ENCODE measurements around the gene GPC5. TPM values are rescaled to one million over a fixed set of nuclear protein-coding genes. Genes with fewer than 3 reads are reported as not detected.

GPC5 gene
- total RNA-seq, 1 experiment from 2014 or later: not detected

GRCh38 chr13:91962946-91963345 lies 564.5 kb downstream of the GPC5 start:
- DNase-seq (ENCODE audit: low read depth): no peak

DNA sequence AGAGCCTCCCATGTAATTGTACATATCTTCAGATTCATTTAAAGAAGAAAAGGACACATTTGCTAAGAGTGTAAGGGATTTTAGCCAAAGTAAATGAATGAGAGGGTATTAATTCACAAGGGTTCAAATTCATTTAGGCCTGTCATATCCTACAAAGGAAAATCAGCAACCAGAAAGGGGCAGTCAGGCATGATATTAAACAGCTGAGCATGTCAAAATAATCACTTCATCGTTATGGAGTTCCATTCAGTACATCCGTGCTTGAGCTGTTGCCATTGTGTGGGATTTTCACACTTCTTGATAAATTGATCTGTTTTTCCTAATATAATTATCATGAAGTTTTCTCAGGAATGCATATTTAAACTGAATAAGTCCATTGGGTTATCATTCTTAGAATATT lies 567.1 kb downstream of the GPC5 start:
- DNase-seq (ENCODE audit: low read depth): no peak

DNA sequence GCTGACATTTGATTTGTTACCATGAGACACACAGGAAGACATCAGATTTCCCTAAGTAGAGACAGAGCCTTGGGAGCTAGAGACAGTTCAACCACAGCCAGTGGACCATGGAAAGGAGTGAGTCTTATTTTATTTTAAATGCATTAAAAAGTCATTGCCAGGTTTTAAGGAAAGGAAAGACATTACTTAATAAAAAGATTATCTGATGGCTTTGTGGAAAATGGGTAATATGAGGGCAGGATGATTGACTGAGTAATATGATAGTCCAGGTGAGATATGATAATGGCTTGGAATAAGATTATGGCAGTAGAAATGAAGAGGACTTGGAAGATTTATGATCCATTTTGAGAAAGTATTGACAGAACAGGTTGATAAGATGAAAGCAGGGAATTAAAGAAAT lies 580.1 kb downstream of the GPC5 start:
- no peak for DNase-seq (ENCODE audit: low read depth)

- DNase-seq (ENCODE audit: low read depth): no peak
Observed at GRCh38 chr13:91986761-91987483, 588.5 kb downstream of the GPC5 start.

GRCh38 chr13:91988331-91988730 lies 589.9 kb downstream of the GPC5 start:
- DNase-seq (ENCODE audit: low read depth): no peak

DNA sequence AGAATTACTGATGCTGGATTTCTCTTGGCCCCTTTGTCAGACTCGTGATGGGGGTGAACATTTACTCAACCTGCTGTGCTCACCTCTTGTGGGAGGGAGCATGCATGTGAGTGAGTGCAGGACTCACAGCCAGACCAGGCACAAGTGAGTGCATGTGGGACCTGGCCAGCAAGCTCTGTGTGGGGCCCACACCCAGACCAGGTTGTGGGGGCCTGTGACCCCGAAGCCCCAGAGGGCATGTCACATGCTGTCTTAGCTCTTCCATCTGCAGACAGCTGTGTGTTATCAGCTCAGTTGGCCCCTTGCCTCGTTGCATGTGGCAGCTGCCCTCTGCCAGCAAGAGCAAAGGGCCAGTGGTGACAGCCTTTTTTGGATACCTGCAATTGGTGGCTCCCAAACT lies 614.4 kb downstream of the GPC5 start:
- DNase-seq (ENCODE audit: low read depth): no peak

DNA sequence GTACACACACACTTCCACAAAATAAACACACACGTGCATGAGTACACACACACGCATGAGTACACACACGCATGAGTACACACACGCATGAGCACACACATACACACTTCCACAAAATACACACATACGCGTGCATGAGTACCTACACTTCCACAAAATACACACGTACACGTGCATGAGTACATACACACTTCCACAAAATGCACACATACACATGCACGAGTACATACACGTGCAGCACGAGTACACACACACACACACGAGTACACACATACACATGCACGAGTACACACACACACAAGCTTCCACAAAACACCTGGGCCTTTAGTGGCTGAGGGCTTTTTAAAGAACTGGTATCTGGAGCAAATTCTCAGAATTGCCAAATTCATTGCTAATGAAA lies 619.3 kb downstream of the GPC5 start:
- no peak for DNase-seq (ENCODE audit: low read depth)

DNA sequence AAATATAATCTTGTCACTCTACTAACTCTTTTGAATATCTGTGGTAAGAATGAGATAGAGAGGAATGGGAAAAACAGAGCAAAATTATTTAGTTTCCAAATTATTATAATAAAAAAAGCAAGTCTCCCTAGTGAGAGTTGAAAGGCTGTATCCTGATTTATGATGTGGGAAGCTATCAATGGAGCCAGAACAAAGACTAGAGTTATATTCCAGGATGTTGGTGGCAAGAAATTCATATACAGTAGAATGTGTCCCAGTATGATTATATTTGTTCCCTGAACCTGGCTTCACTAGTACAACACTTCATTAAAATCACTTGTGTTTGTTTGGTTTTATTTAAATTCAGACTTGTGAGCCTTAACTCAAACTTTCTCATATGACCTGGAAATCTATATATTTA lies 630.3 kb downstream of the GPC5 start:
- DNase-seq (ENCODE audit: low read depth): no peak

DNA sequence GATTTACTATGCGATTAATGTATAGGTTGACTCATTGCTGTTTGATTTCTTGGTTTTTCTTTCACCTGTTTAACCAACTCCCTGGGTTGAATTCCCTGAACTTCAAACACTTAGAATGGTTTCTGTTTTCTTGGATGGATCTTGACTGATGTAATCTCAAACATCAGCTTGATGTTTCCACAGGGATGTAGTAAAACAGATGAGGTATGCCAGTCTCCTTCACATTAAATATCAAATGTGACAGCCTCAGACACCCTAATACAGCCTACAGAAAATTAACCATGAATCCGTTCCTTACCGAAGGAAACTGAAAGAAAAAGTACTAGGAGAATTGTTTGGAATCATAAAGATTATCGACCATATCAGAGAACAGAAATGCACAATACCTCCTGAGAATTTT lies 631.2 kb downstream of the GPC5 start:
- DNase-seq (ENCODE audit: low read depth): no peak

DNA sequence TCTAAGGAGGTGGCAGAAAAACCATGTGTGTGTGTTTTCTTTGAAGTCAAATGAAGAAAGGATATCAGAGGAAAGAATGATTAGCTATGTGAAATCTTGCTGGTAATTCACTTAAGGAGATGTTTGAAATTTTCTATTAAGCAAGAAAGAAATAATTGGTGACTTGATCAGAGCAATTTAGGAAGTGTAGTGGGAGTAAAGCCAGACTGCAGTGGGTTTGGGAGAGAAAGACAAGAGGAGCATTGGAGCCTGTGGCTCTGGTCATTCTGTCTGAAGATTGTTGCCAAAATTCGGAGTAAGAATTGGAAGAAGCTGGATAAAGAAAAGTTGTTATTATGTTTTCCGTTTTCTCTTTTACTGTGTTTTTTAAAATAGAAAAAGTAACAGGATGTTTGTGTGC lies 640.5 kb downstream of the GPC5 start:
- DNase-seq (ENCODE audit: low read depth): no peak

GRCh38 chr13:92042522-92042921 lies 644.1 kb downstream of the GPC5 start:
- no peak for DNase-seq (ENCODE audit: low read depth)

- no peak for DNase-seq (ENCODE audit: low read depth)
Observed at GRCh38 chr13:92044351-92044750, 645.9 kb downstream of the GPC5 start.

- no peak for DNase-seq (ENCODE audit: low read depth)
Observed at GRCh38 chr13:92054389-92054788, 656.0 kb downstream of the GPC5 start.

- DNase-seq (ENCODE audit: low read depth): no peak
Observed at GRCh38 chr13:92074658-92075057, 676.2 kb downstream of the GPC5 start.

GRCh38 chr13:92097337-92097903 lies 699.0 kb downstream of the GPC5 start:
- DNase-seq (ENCODE audit: low read depth): no peak

- DNase-seq (ENCODE audit: low read depth): no peak
Observed at GRCh38 chr13:92101801-92102200, 703.4 kb downstream of the GPC5 start.

DNA sequence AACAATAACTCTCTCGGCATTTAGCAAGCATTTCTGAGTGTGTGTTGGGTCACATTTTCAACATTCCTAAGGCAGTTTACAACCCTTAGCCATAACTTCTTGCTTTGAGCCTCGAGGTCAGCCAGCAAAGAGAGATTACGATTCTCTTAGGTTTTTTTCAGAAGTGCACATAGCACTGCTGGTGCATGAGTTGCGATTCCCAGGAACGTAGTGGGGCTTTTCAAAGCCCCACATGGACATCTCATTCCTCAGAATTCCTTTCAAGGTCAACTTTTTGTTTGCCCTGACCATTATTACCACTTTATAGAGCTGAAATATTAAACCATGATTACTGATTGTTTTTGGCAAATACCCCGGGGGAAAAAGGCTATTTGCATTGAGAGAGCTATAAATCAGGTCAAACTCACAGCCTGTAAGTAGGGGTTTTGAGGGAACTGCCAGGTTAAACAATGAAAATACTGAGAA lies 705.3 kb downstream of the GPC5 start:
- DNase-seq (ENCODE audit: low read depth): no peak

- no peak for DNase-seq (ENCODE audit: low read depth)
Observed at GRCh38 chr13:92122186-92122853, 723.9 kb downstream of the GPC5 start.

GRCh38 chr13:92126399-92126798 lies 728.0 kb downstream of the GPC5 start:
- no peak for DNase-seq (ENCODE audit: low read depth)

- DNase-seq (ENCODE audit: low read depth): no peak
Observed at GRCh38 chr13:92135509-92135908, 737.1 kb downstream of the GPC5 start.

- no peak for DNase-seq (ENCODE audit: low read depth)
Observed at GRCh38 chr13:92136449-92137155, 738.2 kb downstream of the GPC5 start.

- DNase-seq (ENCODE audit: low read depth): no peak
Observed at GRCh38 chr13:92137520-92137919, 739.1 kb downstream of the GPC5 start.

GRCh38 chr13:92143766-92144165 lies 745.3 kb downstream of the GPC5 start:
- DNase-seq (ENCODE audit: low read depth): no peak
